HG02884 (cell line): ENCODE data around the gene FZR1.

Experiments
- ATAC-seq: cut with Tn5 transposase; IDR thresholded peaks from one replicate; pipeline ENCODE4 v1.9.1; 2021; ENCODE audit warnings: mild to moderate bottlenecking, moderate library complexity; ENCODE audit not compliant: unreplicated experiment

FZR1 gene

DNA sequence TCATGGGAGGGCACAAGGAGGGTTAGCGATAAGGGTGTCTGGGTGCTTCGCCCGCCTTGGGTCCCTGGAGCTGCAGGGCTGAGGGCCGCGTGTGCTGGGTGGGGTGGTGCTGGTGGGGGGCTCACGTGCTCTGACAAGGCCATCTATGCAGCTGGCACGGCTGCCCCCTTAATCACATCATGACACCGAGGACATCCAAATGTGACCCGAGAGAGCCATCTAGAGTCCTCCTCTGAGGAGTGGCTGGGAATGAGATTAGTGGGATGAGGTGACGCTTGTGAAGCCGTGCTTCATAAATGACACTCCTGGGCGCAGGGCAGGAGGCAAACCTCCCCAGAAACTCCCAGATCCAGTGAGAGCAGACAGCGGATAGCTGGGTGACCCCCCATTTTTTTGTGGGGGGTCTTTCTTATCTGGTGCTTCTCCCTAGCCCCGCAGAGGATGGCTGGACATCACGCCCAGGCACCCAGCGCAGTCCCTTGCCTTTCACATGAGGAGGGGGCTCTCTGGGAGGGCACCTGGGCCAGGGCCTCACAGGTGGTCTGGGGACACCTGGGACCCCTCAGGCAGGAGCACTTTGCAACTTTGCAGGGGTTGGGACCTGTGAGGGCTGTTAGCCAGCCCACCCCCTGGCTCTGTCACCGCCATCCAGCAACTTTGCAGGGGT is 6.6 kb downstream of the FZR1 start:
- no peak for ATAC-seq

GRCh38 chr19:3513229-3514140 is 7.4 kb downstream of the FZR1 start:
- ATAC-seq, result no peak

DNA sequence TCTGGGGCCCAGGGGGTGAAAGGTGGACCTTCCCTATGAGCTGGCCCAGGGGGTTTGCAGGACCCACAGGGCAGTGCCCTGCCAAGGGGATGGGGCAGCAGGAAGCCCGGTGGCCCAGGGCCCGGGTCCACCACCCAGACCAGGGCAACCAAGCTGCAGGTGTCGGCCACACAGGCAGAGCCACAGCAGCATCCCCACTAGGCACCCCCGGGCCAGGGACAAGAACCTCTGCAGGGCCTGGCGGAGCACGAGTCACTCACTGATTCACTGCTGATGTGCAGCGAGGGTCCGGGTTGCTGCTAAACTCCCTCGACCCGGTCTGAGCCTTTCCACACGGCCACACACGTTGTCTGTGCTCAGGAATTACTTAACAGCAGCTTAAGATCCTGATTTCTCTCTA is 8.8 kb downstream of the FZR1 start:
- ATAC-seq, result no peak

DNA sequence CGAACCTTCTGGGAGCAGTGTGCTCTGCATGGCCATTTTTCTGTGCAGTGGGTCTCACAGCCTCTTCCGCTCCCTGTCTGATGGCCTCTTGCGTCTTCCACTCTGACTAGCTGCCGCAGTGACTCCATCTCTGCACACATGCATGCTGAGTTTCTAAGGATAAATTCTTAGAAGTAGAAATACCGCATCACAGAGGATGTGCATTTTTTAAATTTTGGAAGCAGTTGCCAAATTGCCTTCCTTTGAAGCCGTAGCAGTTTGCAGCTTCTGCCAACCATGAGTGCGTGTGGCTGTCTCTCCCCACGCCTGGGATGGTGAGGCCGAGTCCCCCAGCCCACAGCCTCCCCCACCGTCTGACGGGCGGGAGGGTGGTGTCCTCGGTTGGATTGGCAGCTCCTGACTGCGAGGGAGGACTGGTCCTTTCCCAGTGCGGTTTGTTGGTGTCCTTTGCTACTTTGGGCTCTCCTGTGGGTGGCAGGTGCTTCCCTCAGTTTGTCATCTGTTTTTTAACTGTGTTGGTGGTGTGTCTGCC is 9.8 kb downstream of the FZR1 start:
- no peak for ATAC-seq

DNA sequence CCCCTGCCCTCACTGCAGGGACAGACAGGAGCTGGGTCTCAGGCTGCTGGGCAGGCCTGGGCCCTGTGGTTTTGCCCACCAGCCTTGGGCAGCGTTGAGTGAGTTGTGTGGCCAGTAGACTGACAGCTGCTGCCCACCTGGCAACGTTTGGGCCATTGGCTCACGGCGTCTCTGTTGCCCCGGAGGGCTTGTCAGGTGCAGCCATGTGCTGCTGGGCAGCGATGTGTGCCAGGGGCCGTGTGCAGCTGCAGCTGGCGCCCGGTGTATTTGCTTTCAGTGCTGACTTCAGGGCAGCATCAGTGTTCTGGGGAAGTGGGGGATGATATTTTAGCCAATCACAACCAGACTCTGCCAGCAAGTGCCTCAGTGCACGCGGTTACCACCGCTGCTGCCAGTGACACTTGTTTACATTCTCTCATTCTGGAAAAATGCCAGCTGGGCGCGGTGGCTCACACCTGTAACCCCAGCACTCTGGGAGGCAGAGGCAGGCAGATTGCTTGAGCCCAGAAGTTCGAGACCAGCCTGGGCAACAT is 10.6 kb downstream of the FZR1 start:
- no peak for ATAC-seq

DNA sequence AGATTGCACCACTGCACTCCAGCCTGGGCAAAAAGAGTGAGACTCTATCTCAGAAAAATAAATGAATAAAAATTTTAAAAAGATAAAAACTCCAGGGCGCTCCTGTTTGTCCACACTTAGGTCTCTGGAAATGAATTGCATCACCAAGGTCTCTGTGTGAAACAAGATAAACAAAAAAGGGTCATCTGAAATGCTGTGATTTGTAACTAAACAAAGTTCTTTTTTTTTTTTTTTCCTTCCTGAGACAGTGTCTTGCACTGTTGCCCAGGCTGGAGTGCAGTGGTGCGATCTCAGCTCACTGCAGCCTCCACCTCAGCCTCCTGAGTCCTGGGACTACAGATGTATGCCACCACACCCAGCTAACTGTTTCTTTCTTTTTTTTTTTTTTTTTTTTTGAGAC is 11.5 kb downstream of the FZR1 start:
- no peak for ATAC-seq

DNA sequence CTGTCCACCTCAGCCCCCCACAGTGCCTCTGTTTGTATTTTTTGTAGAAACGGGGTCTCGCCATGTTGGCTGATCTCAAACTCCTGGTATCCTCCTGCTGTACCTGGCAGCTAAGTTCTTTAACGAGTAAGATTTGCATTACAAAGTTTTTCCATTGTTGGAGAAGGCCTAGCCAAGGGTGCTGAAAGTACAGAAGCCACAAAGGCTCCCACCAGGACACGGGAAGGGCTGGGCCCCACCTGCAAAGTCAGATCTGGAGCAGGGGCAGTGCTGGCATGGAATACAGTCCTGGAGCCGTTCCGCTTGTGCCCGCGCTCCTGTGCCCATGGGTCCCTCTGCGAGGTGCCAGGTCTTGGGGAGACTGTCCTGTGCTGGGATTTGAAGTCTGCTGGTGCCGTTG is 12.1 kb downstream of the FZR1 start:
- ATAC-seq, result no peak

- ATAC-seq, result no peak
Measured at GRCh38 chr19:3518659-3519058, 12.5 kb downstream of the FZR1 start.

DNA sequence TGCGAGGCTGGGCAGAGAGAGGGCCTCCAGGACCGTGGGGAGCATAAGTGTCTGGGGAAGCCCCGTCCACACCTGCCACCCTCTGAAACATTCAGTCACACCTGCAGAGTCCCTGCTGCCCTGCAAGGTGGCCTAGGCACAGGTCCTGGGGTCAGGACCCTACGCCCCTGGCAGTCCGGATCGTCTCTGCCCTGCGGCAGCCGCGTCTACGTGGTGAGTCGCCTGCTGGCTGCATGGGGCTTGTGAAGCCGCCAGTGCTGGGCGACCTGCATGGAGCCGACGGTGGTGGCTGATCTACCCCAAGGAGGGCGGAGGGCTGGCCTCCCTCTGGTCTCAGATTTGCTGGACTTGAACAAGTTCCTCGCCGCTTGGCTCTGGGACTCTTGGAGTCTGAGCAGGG is 13.0 kb downstream of the FZR1 start:
- no peak for ATAC-seq

GRCh38 chr19:3520166-3521103 is 14.3 kb downstream of the FZR1 start:
- no peak for ATAC-seq

DNA sequence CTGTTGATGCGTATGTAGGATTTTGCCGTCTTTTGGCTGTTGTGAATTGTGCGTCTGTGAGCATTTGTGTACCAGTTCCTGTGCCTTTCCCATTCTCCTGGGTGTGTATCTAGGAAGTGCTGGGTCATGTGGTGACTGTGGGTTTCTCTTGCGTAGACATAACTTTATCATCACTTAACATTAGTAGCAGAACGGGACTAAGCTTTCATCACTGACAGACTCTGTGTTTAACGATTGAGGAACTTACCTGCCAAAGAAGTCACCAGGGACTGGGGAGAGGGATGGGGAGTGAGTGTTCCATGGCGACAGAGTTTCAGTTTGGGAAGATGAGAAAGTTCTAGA is 15.0 kb downstream of the FZR1 start:
- no peak for ATAC-seq

DNA sequence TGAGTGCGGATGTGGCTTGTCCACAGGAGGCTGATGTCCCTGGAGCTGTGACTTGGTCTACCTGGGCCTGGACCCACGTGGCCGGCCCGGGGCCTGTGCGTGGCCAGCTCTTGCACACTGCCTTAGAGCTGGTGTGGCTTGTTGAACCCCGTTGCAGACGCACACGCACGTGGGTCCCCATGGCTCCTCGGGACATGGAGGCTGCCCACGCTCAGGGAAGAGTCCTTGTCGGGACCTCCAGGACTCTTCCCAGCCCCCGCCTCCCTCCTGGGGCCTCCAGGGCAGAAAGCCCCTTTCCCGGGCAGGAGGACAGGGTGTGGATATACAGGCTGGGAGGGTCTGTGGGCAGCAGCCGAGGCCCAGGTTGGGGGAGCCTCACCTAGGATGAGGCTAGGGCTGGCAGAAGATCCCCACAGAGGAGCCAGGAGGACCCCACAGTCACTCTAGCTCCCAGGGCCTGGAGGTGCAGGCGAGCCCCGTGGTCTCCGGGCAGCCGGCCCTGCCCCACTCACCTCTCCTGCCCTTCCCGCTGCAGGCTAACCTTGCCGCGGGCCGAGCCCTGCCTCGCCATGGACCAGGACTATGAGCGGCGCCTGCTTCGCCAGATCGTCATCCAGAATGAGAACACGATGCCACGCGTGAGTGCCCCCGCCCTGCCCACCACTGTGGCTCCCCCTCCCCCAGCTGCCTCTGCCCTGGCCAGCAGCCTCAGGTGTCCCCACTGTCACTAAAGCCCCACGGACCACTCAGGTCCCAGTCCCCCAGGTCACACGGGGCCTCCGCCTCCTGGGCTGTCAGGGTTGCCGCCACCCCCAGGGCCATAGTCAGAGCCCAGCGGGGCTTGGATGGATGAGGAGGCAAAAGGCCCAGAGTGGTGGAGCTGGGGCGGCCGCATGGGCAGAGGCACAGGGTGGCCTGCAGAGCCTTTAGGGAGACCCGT is 16.6 kb downstream of the FZR1 start:
- ATAC-seq, result no peak

- no peak for ATAC-seq
Measured at GRCh38 chr19:3523361-3524077, 17.4 kb downstream of the FZR1 start.

DNA sequence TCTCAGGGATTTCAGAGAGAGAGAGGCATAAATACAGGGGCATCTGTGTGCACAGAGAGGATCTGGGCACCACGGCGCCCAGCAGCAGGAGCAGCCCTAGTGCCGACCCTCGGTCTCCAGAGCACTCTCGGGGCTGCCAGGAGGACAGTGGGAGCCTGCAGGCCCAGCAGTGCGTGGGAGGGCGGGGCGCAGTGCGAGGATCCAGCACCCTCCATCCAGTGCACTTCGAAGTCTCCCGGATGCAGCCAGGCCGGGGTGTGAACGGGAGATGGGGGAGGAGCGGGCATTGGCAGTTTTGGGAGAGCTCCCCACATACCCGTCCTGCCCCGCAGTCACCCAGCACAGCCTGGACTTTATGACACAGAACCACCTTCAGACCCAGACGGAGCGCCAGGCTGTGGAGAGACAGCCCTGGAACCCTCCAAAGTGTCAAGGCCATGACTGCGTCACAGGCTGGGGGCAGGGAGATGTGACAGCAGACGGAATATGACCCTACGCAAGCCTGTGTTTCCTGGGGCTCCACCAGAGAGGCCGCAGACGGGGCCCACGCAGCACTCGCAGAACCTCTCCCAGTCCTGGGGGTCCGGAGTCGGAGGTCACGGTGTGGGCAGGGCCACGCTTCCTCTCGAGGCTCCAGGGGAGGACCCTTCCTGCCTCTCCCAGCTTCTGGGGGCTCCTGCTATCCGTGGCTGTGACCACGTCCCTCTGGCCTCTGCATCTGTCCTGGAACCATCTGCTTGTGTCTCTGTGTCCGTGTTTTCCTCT is 18.1 kb downstream of the FZR1 start:
- ATAC-seq, result no peak

GRCh38 chr19:3524904-3525451 is 18.9 kb downstream of the FZR1 start:
- no peak for ATAC-seq

DNA sequence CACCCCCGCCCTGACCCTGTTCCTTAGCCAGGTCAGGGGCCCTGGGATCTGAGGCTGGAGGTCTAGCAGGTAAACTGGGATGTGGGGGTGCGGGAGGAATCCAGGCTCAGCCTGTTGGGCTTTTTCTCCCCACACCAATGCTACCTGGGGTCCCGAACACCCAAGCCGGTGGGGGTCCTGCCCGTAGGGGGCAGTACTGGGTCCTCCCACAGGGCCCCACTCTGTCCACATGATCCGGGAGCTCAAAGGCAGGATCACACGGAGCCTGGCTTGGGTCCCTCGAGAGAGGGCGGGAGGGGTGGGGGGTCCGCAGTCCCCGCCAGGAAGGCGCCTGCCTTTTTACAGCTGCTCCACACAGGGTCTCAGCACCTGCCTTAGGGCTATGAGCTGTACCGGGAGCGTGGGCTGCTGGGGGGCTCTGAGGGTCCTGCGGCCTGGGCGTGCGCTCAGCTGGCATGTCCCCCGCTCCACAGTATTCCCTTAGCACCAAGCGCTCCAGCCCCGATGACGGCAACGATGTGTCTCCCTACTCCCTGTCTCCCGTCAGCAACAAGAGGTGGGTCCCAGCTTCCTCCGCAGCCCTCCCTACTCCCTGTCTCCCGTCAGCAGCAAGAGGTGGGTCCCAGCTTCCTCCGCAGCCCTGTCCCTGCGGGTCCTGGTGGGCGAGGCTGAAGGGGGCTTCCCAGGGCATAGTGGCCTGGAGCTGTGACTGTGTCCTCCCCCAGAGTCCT is 20.6 kb downstream of the FZR1 start:
- no peak for ATAC-seq

DNA sequence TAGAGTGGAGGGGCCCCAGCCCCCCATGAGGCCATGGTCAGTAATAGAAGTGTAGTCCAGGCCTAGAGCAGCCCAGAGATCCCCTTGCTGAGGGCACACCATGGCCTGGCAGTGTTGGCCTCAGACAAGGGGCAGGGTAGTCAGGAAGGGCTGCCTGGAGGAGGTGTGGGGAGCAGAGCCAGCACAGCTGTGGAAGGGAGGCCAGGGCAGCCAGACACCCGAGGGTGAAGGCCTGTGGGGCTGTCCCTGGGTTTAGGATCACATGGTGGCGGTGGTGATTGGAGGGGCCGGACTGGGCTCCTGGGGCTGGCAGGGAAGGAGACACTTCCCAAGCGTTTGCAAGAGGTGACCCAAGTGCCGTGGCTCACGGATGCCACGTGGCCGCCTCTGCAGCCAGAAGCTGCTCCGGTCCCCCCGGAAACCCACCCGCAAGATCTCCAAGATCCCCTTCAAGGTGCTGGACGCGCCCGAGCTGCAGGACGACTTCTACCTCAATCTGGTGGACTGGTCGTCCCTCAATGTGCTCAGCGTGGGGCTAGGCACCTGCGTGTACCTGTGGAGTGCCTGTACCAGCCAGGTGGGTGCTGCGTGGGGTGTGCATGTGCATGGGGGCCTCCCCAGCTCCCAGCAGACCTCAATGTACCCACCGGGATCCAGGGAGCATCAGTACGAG is 21.3 kb downstream of the FZR1 start:
- no peak for ATAC-seq
